DMS79 treated with DMSO at 0.1 percent for 48 hours (cell line): ENCODE results near the gene MPC1.
"Not testable (repeated sequence)": the region's sequence is repeated elsewhere in the genome, so short reads cannot be mapped to it uniquely, and the experiment has no call there.

Experiments
- DNase-seq: peaks from one replicate; lab custom pipeline; 2025; lab: John Stamatoyannopoulos, UW

MPC1 gene

GRCh38 chr6:166406197-166406596, 23.5 kb upstream of the MPC1 start:
- no peak for DNase-seq

- no peak for DNase-seq
These were observed 22.6 kb upstream of the MPC1 start for GRCh38 chr6:166405386-166405785.

- DNase-seq: peak; percentile 9
These were observed 20.0 kb upstream of the MPC1 start for GRCh38 chr6:166402582-166403277.

GRCh38 chr6:166400649-166401250, 18.0 kb upstream of the MPC1 start:
- DNase-seq: peak; percentile 42

GRCh38 chr6:166400181-166400580, 17.4 kb upstream of the MPC1 start:
- DNase-seq: no peak

- DNase-seq: no peak
These were observed 15.6 kb upstream of the MPC1 start for GRCh38 chr6:166398348-166398747.

GRCh38 chr6:166397849-166398248, 15.1 kb upstream of the MPC1 start:
- no peak for DNase-seq

GRCh38 chr6:166395778-166396177, 13.0 kb upstream of the MPC1 start:
- DNase-seq: no peak

GRCh38 chr6:166395351-166395750, 12.6 kb upstream of the MPC1 start:
- DNase-seq: no peak

- DNase-seq: peak; percentile 30
These were observed 11.5 kb upstream of the MPC1 start for GRCh38 chr6:166394036-166394892.

- DNase-seq: peak; percentile 30
These were observed 10.7 kb upstream of the MPC1 start for GRCh38 chr6:166393535-166393823.

GRCh38 chr6:166392755-166393534, 10.2 kb upstream of the MPC1 start:
- not testable (repeated sequence) for DNase-seq

- DNase-seq: no peak
These were observed 6.4 kb upstream of the MPC1 start for GRCh38 chr6:166389119-166389518.

GRCh38 chr6:166388290-166389004, 5.7 kb upstream of the MPC1 start:
- DNase-seq: no peak

- DNase-seq: no peak
These were observed 5.0 kb upstream of the MPC1 start for GRCh38 chr6:166387642-166388289.

GRCh38 chr6:166387098-166387497, 4.4 kb upstream of the MPC1 start:
- not testable (repeated sequence) for DNase-seq

GRCh38 chr6:166386111-166386510, 3.4 kb upstream of the MPC1 start:
- no peak for DNase-seq

GRCh38 chr6:166383802-166384363, 1.1 kb upstream of the MPC1 start:
- DNase-seq: not testable (repeated sequence)

GRCh38 chr6:166382500-166382932, 224 bp downstream of the MPC1 start:
- no peak for DNase-seq

- peak; percentile 67 for DNase-seq
These were observed 824 bp downstream of the MPC1 start for GRCh38 chr6:166381733-166382499.
